GM12801 (cell line): ENCODE measurements around the gene BTG2.

Source experiments
- TF ChIP-seq, protein P1 (sequence below): IDR thresholded peaks from one replicate; pipeline ENCODE4 v1.5.1; 2011; ENCODE audit warnings: control low read depth; ENCODE audit not compliant: insufficient read length; ENCODE audit errors: extremely low read depth

BTG2 gene

DNA sequence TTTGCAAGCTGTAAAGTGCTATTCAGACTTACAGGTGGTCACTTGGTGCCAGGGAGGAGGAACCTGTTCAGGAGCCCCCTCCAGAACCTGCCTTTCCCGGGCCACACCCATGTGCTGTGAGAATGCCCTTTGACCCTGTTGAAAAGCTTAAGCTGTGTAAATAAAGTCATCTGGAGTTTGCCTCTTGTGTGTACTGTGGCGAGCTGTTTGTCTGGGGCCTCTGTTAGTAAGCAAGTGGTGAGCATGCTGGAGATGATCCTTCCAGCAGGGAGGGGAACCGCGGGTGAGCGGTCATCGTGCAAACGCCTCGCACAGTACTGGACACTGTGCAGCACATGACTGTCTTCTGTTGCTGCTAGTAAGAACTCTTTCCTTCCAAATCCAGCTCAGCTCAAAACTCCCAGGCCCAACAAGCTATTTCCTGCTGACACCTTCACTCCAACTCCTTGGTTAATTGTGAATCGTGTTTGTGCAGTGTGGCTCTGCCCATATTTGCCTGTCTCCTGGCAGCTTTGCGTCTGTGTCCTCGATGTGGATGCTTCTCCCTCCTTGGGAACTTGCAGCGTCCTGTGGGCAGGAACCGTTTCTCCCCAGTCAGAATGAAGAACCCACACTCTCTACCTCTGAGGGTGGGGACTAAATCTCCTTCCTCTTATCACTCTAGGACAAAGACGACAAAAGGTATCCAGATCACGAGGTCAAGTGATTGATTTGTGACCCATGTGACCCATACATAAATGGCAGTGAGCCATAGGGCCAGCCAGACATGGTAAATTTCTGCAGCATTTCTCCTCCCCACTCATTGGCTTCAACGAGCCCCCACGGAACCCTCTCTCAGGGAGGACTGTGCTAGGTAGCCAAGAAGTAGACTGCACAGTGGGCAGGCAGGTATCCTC, 13.9 kb upstream of the BTG2 start:
- TF ChIP-seq, protein P1, sequence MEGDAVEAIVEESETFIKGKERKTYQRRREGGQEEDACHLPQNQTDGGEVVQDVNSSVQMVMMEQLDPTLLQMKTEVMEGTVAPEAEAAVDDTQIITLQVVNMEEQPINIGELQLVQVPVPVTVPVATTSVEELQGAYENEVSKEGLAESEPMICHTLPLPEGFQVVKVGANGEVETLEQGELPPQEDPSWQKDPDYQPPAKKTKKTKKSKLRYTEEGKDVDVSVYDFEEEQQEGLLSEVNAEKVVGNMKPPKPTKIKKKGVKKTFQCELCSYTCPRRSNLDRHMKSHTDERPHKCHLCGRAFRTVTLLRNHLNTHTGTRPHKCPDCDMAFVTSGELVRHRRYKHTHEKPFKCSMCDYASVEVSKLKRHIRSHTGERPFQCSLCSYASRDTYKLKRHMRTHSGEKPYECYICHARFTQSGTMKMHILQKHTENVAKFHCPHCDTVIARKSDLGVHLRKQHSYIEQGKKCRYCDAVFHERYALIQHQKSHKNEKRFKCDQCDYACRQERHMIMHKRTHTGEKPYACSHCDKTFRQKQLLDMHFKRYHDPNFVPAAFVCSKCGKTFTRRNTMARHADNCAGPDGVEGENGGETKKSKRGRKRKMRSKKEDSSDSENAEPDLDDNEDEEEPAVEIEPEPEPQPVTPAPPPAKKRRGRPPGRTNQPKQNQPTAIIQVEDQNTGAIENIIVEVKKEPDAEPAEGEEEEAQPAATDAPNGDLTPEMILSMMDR = no peak

DNA sequence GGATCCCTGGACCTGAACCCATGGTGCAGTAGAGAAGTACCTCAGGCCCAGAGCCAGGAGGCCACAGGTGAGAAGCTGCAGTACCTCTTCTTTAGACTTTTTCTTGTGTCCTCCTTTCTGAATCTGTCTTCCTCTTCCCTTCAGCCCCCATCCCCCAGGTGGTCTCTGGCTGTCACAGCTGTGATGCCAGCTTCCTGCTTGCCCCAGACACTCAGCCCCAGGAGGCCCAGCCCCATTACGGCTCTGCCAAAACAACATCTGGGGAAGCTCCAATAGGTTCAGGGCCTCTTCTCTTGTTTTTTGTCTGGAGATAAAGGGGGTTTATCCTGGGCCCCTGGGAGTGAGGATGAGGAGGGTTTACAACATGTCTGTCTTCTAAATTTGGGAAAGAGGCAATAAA, 9.5 kb upstream of the BTG2 start:
- TF ChIP-seq, protein P1 = no peak

DNA sequence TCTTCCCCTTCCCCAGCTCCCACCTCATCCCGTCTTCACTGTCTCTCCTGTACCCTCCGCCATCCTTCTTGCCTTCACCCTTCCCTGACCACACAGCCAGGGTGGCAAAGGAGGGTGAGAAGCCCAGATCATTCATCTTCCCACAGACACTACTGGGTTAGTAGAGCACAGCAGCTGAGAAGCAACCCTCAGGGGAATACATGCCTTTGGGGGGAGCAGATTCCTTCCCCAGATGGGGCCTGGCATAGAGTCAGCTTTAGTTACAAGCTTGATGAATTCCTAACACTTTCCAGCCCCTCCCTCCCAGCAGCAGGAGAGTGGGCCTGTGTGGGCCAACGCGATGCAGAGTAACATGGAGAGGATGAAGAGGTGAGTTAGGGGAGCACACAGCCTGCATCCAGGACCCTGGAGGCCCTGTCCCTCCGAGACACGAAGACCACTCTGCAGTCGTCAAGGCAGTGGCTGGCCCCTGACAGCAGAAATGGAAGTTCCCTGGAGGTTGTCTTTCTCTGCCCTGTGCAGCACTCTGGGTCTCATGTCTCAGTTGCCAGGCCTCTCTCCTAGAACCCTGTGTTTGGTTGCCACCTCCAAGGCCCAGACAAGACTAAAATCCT, 8.8 kb upstream of the BTG2 start:
- TF ChIP-seq, protein P1 = no peak

DNA sequence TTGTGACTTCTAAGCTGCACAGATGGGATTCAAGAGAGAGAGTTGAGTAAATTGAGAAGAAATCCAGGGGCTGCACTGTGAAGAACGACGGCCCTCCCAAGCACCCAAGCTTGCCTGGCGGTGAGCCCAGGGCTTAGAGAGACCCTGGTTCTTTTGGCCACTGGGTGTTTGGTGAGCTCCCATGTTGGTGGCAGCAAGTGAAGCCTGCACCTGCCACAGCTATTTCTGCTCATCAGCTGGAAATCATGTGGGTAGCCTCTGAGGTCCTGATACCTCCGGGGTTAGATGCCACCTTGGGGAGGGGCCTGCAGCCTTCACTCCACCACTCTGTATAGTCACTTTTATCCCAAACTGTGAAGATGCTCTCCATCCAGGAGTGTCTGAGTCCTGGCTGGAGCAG, 6.2 kb upstream of the BTG2 start:
- TF ChIP-seq, protein P1 = no peak

DNA sequence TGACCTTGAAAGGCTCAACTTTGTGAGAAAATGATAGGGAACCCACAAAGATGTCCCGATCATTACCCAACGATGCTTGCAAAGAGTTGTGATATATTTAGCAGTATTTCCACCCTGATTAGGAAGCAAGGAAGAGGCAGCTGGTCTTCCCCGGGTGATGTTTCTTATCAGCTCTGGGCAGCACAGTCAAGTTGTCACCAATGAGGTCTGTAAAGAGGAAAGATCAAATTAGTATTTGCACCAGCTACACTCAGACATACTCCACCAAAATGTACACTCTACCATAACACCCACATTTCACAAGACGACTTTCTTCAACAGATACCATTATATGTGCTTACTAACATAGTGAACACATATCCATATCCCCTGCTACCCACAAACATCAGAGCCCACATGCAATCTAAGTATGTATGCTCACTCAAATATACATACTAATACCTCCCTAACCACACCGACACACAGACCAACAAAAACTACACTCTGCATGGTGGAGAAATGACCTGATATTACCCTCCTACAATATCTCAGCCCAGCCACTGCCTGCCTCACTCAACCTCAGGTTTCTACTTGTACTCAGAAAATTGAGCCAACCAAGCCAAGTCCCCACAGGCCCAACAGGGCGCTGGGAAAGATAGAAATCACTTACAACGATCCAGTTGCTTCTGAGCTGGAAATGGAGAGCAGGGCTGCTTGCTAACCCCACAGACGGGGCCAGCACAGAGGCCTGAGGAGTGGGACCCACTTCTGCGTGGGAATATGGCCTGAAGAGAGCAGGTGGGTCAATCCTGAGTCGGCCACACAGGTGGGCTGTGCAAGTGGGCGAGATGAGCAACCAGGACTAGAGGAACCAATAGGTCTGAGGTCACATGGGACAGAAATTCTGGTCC, 4.6 kb upstream of the BTG2 start:
- TF ChIP-seq, protein P1 = no peak

DNA sequence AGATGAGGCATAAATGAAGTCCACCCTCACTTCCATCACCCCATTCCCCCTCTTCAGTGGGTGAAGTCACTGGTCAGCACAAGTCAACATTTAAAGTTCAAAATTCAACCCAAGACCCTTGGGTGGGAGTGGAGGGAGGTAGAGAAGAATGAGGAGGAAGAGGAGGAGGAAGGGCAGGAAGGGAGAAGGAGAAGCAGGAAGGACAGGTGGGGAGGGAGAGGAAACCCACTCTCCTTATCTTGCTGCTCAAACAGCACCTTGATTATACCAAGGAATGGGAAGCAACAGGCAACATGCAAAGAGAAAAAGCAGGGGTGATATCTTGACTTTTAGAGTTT, 4.0 kb upstream of the BTG2 start:
- TF ChIP-seq, protein P1 = no peak

DNA sequence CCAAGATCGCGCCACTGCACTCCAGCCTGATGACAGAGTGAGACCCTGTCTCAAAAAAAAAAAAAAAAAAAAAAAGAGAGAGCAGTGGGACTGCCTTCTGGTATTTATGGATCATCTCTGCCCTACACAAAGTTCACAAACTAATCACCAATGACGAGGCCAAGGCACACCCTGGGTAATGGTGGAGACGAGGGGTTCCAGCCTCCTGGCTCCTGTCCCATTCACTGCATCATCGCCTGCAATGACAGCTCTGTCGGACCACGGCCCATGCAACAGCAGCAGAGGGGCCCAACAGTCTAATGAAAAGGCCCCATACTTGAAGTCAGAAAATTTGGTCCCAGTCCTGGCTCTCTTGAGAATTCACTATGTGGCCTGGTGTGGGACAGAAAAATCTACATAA, 2.9 kb upstream of the BTG2 start:
- TF ChIP-seq, protein P1 = no peak
